ENCODE data around the gene ZNF786.

- TF ChIP-seq CTCF (IDR thresholded peaks at IDR 0.05) (no peak), POLR2A (IDR thresholded peaks at IDR 0.05) (no peak)
Measured at GRCh38 chr7:149074116-149074885, 16.2 kb downstream of the ZNF786 start.
